ENCODE measurements around the gene NBEAL2.

DNA sequence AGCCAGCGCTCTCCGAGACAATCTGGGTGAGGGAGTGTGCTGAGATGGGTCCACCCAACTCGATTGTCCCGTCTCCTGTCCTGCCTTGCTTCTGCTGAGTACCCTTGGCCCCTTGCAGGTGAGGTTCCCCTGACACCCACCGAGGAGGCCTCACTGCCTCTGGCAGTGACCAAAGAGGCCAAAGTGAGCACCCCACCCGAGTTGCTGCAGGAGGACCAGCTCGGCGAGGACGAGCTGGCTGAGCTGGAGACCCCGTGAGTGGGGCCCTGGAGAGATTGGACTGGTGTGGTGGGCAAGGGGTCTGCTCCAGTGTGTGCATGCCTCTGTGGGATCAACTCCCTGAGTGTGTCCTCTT is 23.6 kb downstream of the NBEAL2 start:
- TF ChIP-seq, protein P1, sequence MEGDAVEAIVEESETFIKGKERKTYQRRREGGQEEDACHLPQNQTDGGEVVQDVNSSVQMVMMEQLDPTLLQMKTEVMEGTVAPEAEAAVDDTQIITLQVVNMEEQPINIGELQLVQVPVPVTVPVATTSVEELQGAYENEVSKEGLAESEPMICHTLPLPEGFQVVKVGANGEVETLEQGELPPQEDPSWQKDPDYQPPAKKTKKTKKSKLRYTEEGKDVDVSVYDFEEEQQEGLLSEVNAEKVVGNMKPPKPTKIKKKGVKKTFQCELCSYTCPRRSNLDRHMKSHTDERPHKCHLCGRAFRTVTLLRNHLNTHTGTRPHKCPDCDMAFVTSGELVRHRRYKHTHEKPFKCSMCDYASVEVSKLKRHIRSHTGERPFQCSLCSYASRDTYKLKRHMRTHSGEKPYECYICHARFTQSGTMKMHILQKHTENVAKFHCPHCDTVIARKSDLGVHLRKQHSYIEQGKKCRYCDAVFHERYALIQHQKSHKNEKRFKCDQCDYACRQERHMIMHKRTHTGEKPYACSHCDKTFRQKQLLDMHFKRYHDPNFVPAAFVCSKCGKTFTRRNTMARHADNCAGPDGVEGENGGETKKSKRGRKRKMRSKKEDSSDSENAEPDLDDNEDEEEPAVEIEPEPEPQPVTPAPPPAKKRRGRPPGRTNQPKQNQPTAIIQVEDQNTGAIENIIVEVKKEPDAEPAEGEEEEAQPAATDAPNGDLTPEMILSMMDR (IDR thresholded peaks at IDR 0.05 in 4 of 5, conservative IDR thresholded peaks at IDR 0.05 in 1 of 5), result no peak
- TF ChIP-seq POLR2A (IDR thresholded peaks at IDR 0.05), result no peak

Data from gastrocnemius medialis (tissue), 4 donors.